OCI-LY1 (cell line): ENCODE data around the gene PLA2G3.

Experiments
- H2AFZ ChIP-seq: fragments of 200-600 bp; sonication (generic), shearing (Covaris generic); 2 replicates; pipeline ENCODE4 v1.6.0; 2014; ENCODE audit warnings: antibody characterized with exemption, mild to moderate bottlenecking, low read length
- H3F3A ChIP-seq: fragments of 200-600 bp; sonication (generic), shearing (Covaris generic); 2 replicates; pipeline ENCODE4 v1.6.0; 2014; ENCODE audit warnings: mild to moderate bottlenecking, antibody characterized with exemption, low read length, moderate library complexity; ENCODE audit not compliant: insufficient read depth
- H3K27ac ChIP-seq: fragments of 200-600 bp; sonication (generic); 2 replicates; pipeline ENCODE4 v1.5.1; 2014; ENCODE audit warnings: low read length, mixed run types, mild to moderate bottlenecking, low read depth; ENCODE audit not compliant: poor library complexity, severe bottlenecking
- H3K27me3 ChIP-seq: fragments of 200-600 bp; sonication (generic); 2 replicates; pipeline ENCODE4 v1.6.0; 2014; ENCODE audit warnings: antibody characterized with exemption, mild to moderate bottlenecking, low read length, moderate library complexity; ENCODE audit not compliant: insufficient read depth
- H3K36me3 ChIP-seq: fragments of 200-600 bp; sonication (generic); 2 replicates; pipeline ENCODE4 v1.6.1; 2014; ENCODE audit warnings: mild to moderate bottlenecking, antibody characterized with exemption, low read length, moderate library complexity, mixed read lengths; ENCODE audit not compliant: insufficient read depth
- H3K4me1 ChIP-seq: fragments of 200-600 bp; sonication (generic); 2 replicates; pipeline ENCODE4 v1.5.1; 2014; ENCODE audit warnings: mild to moderate bottlenecking, low read length, moderate library complexity; ENCODE audit not compliant: insufficient read depth, severe bottlenecking
- H3K4me2 ChIP-seq: fragments of 200-600 bp; sonication (generic), shearing (Covaris generic); 2 replicates; pipeline ENCODE4 v1.6.1; 2014; ENCODE audit warnings: low read length
- H3K4me3 ChIP-seq: fragments of 200-600 bp; sonication (generic); 2 replicates; pipeline ENCODE4 v1.5.1; 2014; ENCODE audit warnings: low read length, low read depth, mild to moderate bottlenecking, mixed read lengths; ENCODE audit not compliant: poor library complexity, severe bottlenecking
- H3K79me2 ChIP-seq: fragments of 200-600 bp; shearing (Covaris generic); 2 replicates; pipeline ENCODE4 v1.6.1; 2016; ENCODE audit warnings: mixed run types, low read length, mixed read lengths; ENCODE audit not compliant: insufficient read depth
- H3K9ac ChIP-seq: fragments of 200-600 bp; sonication (generic), shearing (Covaris generic); 2 replicates; pipeline ENCODE4 v1.6.1; 2014; ENCODE audit warnings: mild to moderate bottlenecking, low read length, mixed read lengths
- H3K9me2 ChIP-seq: fragments of 200-600 bp; sonication (generic), shearing (Covaris generic); 2 replicates; pipeline ENCODE4 v1.6.1; 2014; ENCODE audit warnings: low read depth, mild to moderate bottlenecking, low read length, mixed read lengths
- H3K9me3 ChIP-seq: fragments of 200-600 bp; shearing (Covaris generic); 2 replicates; pipeline ENCODE4 v1.6.1; 2014; ENCODE audit warnings: low read length, mixed read lengths
- H4K20me1 ChIP-seq: fragments of 200-600 bp; sonication (generic), shearing (Covaris generic); 2 replicates; pipeline ENCODE4 v1.6.0; 2016; ENCODE audit warnings: mild to moderate bottlenecking, low read length; ENCODE audit not compliant: insufficient read depth
- CTCF ChIP-seq: fragments of 200-600 bp; sonication (generic), shearing (Covaris generic); IDR thresholded peaks from 2 replicates; pipeline ENCODE4 v1.5.1; 2017; ENCODE audit warnings: mild to moderate bottlenecking, antibody characterized with exemption, low read length, moderate library complexity, mixed read lengths
- EZH2 ChIP-seq: fragments of 200-600 bp; sonication (generic), shearing (Covaris generic); IDR thresholded peaks from 2 replicates; pipeline ENCODE4 v1.8.0; 2017; ENCODE audit warnings: borderline replicate concordance, mixed run types, mild to moderate bottlenecking, antibody characterized with exemption, low read length, moderate library complexity, mixed read lengths

PLA2G3 gene

GRCh38 chr22:31088233-31088986 lies 51.9 kb downstream of the PLA2G3 start:
- H2AFZ ChIP-seq: no peak overlapping the region
- H3K27me3 ChIP-seq: no peaks in the 10 kb centered on the region
- H3K36me3 ChIP-seq: no peaks in the 10 kb centered on the region
- H3K4me1 ChIP-seq: peaks cover 31% of the 10 kb centered on the region
- H3K4me2 ChIP-seq: no peak overlapping the region
- H3K4me3 ChIP-seq: no peak overlapping the region
- H3K79me2 ChIP-seq: no peaks in the 10 kb centered on the region
- no peak overlapping the region; the same call in 1 of the 2 replicates for H3K9ac ChIP-seq
- H3K9me3 ChIP-seq: no peaks in the 10 kb centered on the region
- H3K9me2 ChIP-seq: no peaks in the 10 kb centered on the region
- no peaks in the 10 kb centered on the region for H4K20me1 ChIP-seq
- H3F3A ChIP-seq: no peaks in the 10 kb centered on the region
- peak overlapping the region; percentile 50 for H3K27ac ChIP-seq
- TF ChIP-seq EZH2 (no peak), CTCF (no peak)

DNA sequence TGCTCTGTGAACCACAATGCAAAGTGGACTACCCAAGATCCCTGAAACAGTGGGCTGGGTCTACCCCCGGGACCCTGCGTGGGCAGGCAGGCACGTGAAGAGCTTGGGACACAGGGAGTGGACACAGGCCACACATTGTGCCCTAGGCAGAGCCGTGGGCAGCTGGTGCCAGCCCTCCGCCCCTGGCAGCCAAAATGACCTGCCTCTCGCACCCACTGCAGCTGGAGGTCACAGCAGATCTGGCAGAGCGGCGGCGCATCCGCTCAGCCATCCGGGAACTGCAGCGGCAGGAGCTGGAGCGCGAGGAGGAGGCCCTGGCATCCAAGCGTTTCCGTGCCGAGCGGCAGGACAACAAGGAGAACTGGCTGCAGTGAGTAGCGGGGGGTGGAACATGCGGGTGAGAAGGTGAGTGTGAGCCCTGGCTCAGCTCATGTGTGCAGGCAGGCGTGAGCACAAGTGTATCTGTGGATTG lies 52.5 kb downstream of the PLA2G3 start:
- Histone ChIP-seq H3K4me1 (peaks cover 37% of the 10 kb centered on the region), H3K79me2 (no peaks in the 10 kb centered on the region), H3K9me3 (no peaks in the 10 kb centered on the region), H3K4me3 (no peak overlapping the region), H3K4me2 (no peak overlapping the region), H2AFZ (no peak overlapping the region), H3K36me3 (no peaks in the 10 kb centered on the region), H3K27me3 (no peaks in the 10 kb centered on the region), H3K9ac (no peak overlapping the region), H3K9me2 (no peaks in the 10 kb centered on the region), H4K20me1 (no peaks in the 10 kb centered on the region), H3F3A (no peaks in the 10 kb centered on the region), H3K27ac (no peak overlapping the region)
- TF ChIP-seq EZH2 (no peak), CTCF (no peak)

DNA sequence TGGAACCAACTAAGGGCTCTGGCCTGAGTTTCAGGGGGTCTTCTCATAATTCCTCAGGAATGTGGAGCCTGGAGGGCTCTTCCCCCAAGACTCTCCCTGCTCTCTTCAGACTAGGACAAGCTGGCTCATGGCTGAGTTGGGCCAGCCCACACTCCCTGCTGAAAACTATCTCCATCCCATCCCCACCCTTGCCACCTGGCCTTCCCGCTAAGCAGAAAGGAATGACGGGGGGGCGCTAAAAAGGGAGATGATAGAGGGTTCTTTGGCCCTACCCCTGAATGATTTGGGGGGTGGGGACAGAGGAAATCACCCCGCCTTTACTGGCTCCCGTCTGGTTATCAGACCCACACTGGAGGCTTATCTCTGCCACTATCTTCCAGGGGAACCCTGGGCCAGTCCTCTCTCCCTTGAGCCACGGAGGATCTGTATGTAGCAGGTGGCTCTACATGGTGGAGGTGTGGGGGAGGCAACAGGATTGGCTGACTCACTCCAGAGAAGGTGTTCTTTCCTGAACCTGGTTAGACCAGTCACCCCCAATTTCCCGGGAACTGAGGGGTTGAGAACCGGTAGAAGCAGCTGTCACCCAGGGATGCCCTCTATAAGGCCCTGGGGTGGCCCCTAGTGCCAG lies 53.5 kb downstream of the PLA2G3 start:
- H3K9me3 ChIP-seq: no peaks in the 10 kb centered on the region
- no peak overlapping the region for H3K4me2 ChIP-seq
- no peaks in the 10 kb centered on the region for H3K36me3 ChIP-seq
- H3K4me1 ChIP-seq: peaks cover 47% of the 10 kb centered on the region
- no peak overlapping the region for H3K4me3 ChIP-seq
- no peak overlapping the region for H2AFZ ChIP-seq
- H3K27ac ChIP-seq: no peak overlapping the region
- TF ChIP-seq EZH2: no peak
- TF ChIP-seq CTCF: no peak
- no peaks in the 10 kb centered on the region for H3K9me2 ChIP-seq
- no peak overlapping the region for H3K9ac ChIP-seq
- H3K27me3 ChIP-seq: no peaks in the 10 kb centered on the region
- no peaks in the 10 kb centered on the region for H3F3A ChIP-seq
- H3K79me2 ChIP-seq: no peaks in the 10 kb centered on the region
- no peaks in the 10 kb centered on the region for H4K20me1 ChIP-seq
